CD4-positive, alpha-beta T cell treated with Interleukin-21 for 1 hour (primary cell): ENCODE results near the gene ACVR1.
"Not testable (repeated sequence)": the region's sequence is repeated elsewhere in the genome, so short reads cannot be mapped to it uniquely, and the experiment has no call there.

Source experiments
- DNase-seq: peaks from one replicate; pipeline ENCODE4 v3.0.0-alpha.2; 2020

ACVR1 gene

GRCh38 chr2:157848213-157848612 lies 27.9 kb downstream of the ACVR1 start:
- DNase-seq: no peak

- DNase-seq: no peak
Measured at GRCh38 chr2:157845081-157845480, 31.0 kb downstream of the ACVR1 start.

- no peak for DNase-seq
Measured at GRCh38 chr2:157843935-157844334, 32.2 kb downstream of the ACVR1 start.

- DNase-seq: no peak
Measured at GRCh38 chr2:157843081-157843480, 33.0 kb downstream of the ACVR1 start.

GRCh38 chr2:157842106-157842879 lies 33.8 kb downstream of the ACVR1 start:
- no peak for DNase-seq

GRCh38 chr2:157841485-157841884 lies 34.6 kb downstream of the ACVR1 start:
- DNase-seq: no peak

- DNase-seq: no peak
Measured at GRCh38 chr2:157840568-157841156, 35.5 kb downstream of the ACVR1 start.

- DNase-seq: no peak
Measured at GRCh38 chr2:157839822-157840221, 36.3 kb downstream of the ACVR1 start.

- no peak for DNase-seq
Measured at GRCh38 chr2:157839162-157839801, 36.8 kb downstream of the ACVR1 start.

GRCh38 chr2:157838442-157839161 lies 37.5 kb downstream of the ACVR1 start:
- DNase-seq: no peak

- no peak for DNase-seq
Measured at GRCh38 chr2:157837851-157838441, 38.2 kb downstream of the ACVR1 start.

- no peak for DNase-seq
Measured at GRCh38 chr2:157836531-157836930, 39.6 kb downstream of the ACVR1 start.

- no peak for DNase-seq
Measured at GRCh38 chr2:157835425-157835824, 40.7 kb downstream of the ACVR1 start.

- DNase-seq: no peak
Measured at GRCh38 chr2:157835006-157835405, 41.1 kb downstream of the ACVR1 start.

GRCh38 chr2:157833721-157834120 lies 42.4 kb downstream of the ACVR1 start:
- DNase-seq: no peak

GRCh38 chr2:157831573-157832315 lies 44.4 kb downstream of the ACVR1 start:
- no peak for DNase-seq

- DNase-seq: no peak
Measured at GRCh38 chr2:157830696-157831570, 45.2 kb downstream of the ACVR1 start.

GRCh38 chr2:157830266-157830665 lies 45.9 kb downstream of the ACVR1 start:
- no peak for DNase-seq

GRCh38 chr2:157827377-157827776 lies 48.8 kb downstream of the ACVR1 start:
- no peak for DNase-seq

GRCh38 chr2:157826644-157827043 lies 49.5 kb downstream of the ACVR1 start:
- DNase-seq: not testable (repeated sequence)

GRCh38 chr2:157825885-157826284 lies 50.2 kb downstream of the ACVR1 start:
- DNase-seq: no peak
